GM12892 (cell line): ENCODE measurements around the gene C1orf198.

Experiments used
- POLR2A ChIP-seq: IDR thresholded peaks from 2 replicates; pipeline ENCODE4 v1.6.1; 2011; ENCODE audit warnings: low read depth, low read length, control low read depth
- POLR2AphosphoS5 ChIP-seq: IDR thresholded peaks from 2 replicates; pipeline ENCODE4 v1.6.1; 2011; ENCODE audit warnings: low read depth, low read length, control low read depth

- TF ChIP-seq POLR2A (peak; percentile 39; the same call in 1 of the 2 replicates), POLR2AphosphoS5 (no peak)
These were observed at the start of gene C1orf198 for GRCh38 chr1:230867903-230868735.
